ENCODE measurements around the gene REXO1. TPM values are rescaled to one million over a fixed set of nuclear protein-coding genes. Genes with fewer than 3 reads are reported as not detected.
A peak's percentile ranks its signal among the peaks of the same experiment; 100 is the strongest.

Gene REXO1
- total and polyA plus RNA-seq, 2 of the 8 experiments (the other 6 are each of a cell fraction or from before 2014, with no cell fraction given), result 42.4 to 44.3 TPM

DNA sequence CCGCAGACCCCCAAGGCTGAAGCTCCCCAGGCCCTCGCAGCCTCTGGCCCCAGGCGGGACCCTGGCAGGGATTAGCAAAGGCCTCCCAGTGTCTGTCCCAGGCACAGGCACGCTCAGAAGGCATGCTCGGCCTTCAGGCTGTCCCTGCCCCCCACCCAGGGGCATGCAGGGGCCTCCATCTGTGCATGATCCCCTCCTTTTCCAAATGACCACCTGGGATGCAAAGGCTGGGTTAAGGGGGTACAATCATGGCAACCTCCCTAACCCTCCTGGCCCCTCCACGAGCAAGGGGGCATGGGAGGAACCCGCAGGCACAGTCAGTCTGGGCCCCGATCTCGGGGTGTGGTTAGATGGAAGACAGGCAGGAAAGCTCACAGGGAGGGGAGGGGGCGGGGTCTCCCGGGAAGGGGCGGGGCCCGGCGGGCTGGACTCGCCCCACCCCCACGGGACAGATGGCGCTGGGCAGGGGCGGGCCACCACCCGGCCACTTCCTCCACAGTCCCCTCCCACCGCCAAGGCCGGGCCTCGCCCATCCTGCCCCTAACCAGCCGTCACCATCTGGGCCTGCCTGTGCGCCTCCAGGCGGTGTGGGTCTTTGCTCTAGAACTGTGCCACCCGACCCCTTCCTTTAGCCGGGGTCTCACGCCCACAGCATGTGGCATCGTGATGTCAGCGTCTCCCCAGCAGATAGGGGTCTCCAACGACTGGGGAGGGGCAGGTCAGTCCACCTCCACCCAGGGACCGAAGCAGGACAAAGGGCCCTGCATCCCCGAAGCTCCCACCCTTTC, 7.0 kb upstream of the REXO1 start:
- H3K4me2 ChIP-seq (ENCODE audit: insufficient read depth in 1 of 2, low read depth in 2 of 2, low read length in 2 of 2), result peak overlapping the region; percentile 67 to 80
- H3K27ac ChIP-seq (ENCODE audit: low read depth, low read length), result peak overlapping the region; percentile 58
- no peak overlapping the region; the same call in 1 of the 2 replicates for H2AK5ac ChIP-seq (ENCODE audit: low read depth, low read length)
- FAIRE-seq (no peak), DNase-seq (ENCODE audit: low read depth in 1 of 2, low spot score in 2 of 2) (peak; percentile 71 to 89)
- peak overlapping the region in 2 of 4 experiments; percentile 20 to 21; a peak in 2 of 7 replicates for H3K9ac ChIP-seq (replicated peaks in 1 of 4; ENCODE audit: extremely low read depth in 1 of 4, low read depth in 3 of 4, low read length in 3 of 4)
- no peak overlapping the region for H2AFZ ChIP-seq (ENCODE audit: low read length)
- peak overlapping the region; percentile 93 for H2BK5ac ChIP-seq (ENCODE audit: low read depth, low read length)
- peak overlapping the region; percentile 92 for H3K4ac ChIP-seq (replicated peaks; ENCODE audit: insufficient read length, low read depth, low read length)
- H3K56ac ChIP-seq (replicated peaks; ENCODE audit: insufficient read length, low read depth, low read length), result no peak overlapping the region
- no peaks in the 10 kb centered on the region for H3K9me3 ChIP-seq (ENCODE audit: insufficient read depth in 2 of 2, low read depth in 1 of 2, low read length in 1 of 2)
- no peaks in the 10 kb centered on the region for H3K27me3 ChIP-seq (replicated peaks in 1 of 4; ENCODE audit: control insufficient read depth in 3 of 4, extremely low read depth in 1 of 4, insufficient read depth in 3 of 4, low read length in 3 of 4)
- H3K79me1 ChIP-seq (ENCODE audit: low read depth, low read length), result peaks cover 19% of the 10 kb centered on the region
- peak overlapping the region; percentile 88 for H3K18ac ChIP-seq (ENCODE audit: extremely low read depth, low read length)
- peak overlapping the region; percentile 19 for H4K5ac ChIP-seq (ENCODE audit: insufficient read length, low read depth, low read length)
- peak overlapping the region; percentile 39; the same call in 1 of the 2 replicates for H4K8ac ChIP-seq (ENCODE audit: extremely low read depth, insufficient read depth, low read length)
- H2BK120ac ChIP-seq (replicated peaks; ENCODE audit: low read depth, low read length), result no peak overlapping the region
- H3K23me2 ChIP-seq (ENCODE audit: low read depth, low read length), result peaks cover 6% of the 10 kb centered on the region; the same call in 1 of the 2 replicates
- H3K14ac ChIP-seq (ENCODE audit: insufficient read length), result no peak overlapping the region
- ChIA-PET POLR2A (ENCODE audit: partially characterized antibody) (interaction anchor here (0.8 to 2.2 kb wide), 5 partner anchors 9 to 586 kb away, joined by 4 to 9 read pairs (median 5); partner anchors contain the start of genes CIRBP and MKNK2), CTCF (ENCODE audit: partially characterized antibody) (interaction anchor here (0.9 to 2.5 kb wide), 5 partner anchors 11 to 447 kb away, joined by 3 to 13 read pairs (median 4); no protein-coding TSS in a partner anchor)
- peak overlapping the region in 2 of 4 experiments; percentile 7 to 70; a peak in 2 of 8 replicates for H3K4me3 ChIP-seq (ENCODE audit: extremely low read depth in 1 of 4, insufficient read depth in 2 of 4, low read depth in 3 of 4, low read length in 4 of 4)
- H4K20me1 ChIP-seq (replicated peaks in 1 of 2; ENCODE audit: control insufficient read depth in 1 of 2, insufficient read depth in 2 of 2, low read length in 2 of 2), result peaks cover 25 to 33% of the 10 kb centered on the region in 2 experiments
- peak overlapping the region; percentile 97; the same call in 1 of the 2 replicates for H2BK15ac ChIP-seq (ENCODE audit: low read length)
- H3K79me2 ChIP-seq (ENCODE audit: control insufficient read depth in 1 of 2, insufficient read depth in 2 of 2, low read length in 2 of 2), result peaks cover 0 to 50% of the 10 kb centered on the region in 2 experiments; a peak in 3 of 4 replicates
- H3K23ac ChIP-seq (ENCODE audit: insufficient read length), result no peak overlapping the region
- H2BK12ac ChIP-seq (ENCODE audit: low read depth, low read length), result peak overlapping the region; percentile 90; the same call in 1 of the 2 replicates
- H3K4me1 ChIP-seq (replicated peaks in 1 of 4; ENCODE audit: control insufficient read depth in 3 of 4, insufficient read depth in 4 of 4, low read length in 3 of 4), result peaks cover 0 to 61% (median 51%) of the 10 kb centered on the region in 4 experiments; a peak in 6 of 7 replicates
- H4K91ac ChIP-seq (replicated peaks; ENCODE audit: insufficient read length, low read length), result peak overlapping the region; percentile 22
- 17% methylated on average over 29 of the region's 33 CpGs; no CpG with 5 or more reads in 1 of the 2 experiments for WGBS, 2 experiments (ENCODE audit: extremely low coverage in 1 of 2, insufficient coverage in 1 of 2, insufficient read length in 1 of 2, insufficient replicate concordance in 2 of 2, low coverage in 1 of 2, low lambda C conversion rate in 2 of 2, missing lambda C conversion rate in 1 of 2)
- H2BK20ac ChIP-seq (ENCODE audit: low read length), result no peak overlapping the region
- no peaks in the 10 kb centered on the region for H3K36me3 ChIP-seq (ENCODE audit: control insufficient read depth in 2 of 4, insufficient read depth in 4 of 4, low read length in 3 of 4)
- TF ChIP-seq ZNF274 (IDR thresholded peaks at IDR 0.05; ENCODE audit: borderline replicate concordance, extremely low read depth, low read length) (no peak), CEBPB (IDR thresholded peaks at IDR 0.05; ENCODE audit: low read depth, low read length) (no peak), PHF8 (conservative IDR thresholded peaks at IDR 0.05; ENCODE audit: low read depth, low read length) (0 out of 2 replicates have a peak, but pooled peaks have one; percentile 23), SIRT6 (IDR thresholded peaks at IDR 0.05; ENCODE audit: low read length) (no peak), POU5F1 (IDR thresholded peaks at IDR 0.05; ENCODE audit: low read depth, low read length) (no peak), CREB1 (IDR thresholded peaks at IDR 0.05) (no peak), SP1 (IDR thresholded peaks at IDR 0.05; ENCODE audit: low read depth, low read length) (no peak), TEAD4 (IDR thresholded peaks at IDR 0.05; ENCODE audit: low read depth, low read length) (no peak), CTBP2 (IDR thresholded peaks at IDR 0.05; ENCODE audit: borderline replicate concordance, insufficient read depth, insufficient read length, low read length) (no peak), CHD2 (IDR thresholded peaks at IDR 0.05; ENCODE audit: low read length) (no peak)
- TF ChIP-seq, protein P1, sequence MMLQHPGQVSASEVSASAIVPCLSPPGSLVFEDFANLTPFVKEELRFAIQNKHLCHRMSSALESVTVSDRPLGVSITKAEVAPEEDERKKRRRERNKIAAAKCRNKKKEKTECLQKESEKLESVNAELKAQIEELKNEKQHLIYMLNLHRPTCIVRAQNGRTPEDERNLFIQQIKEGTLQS (IDR thresholded peaks at IDR 0.05; ENCODE audit: insufficient read depth, low read depth, low read length), result no peak

Data from H1 (cell line).